ENCODE measurements around the gene C4orf50.

GRCh38 chr4:5955856-5956255 lies 62.4 kb downstream of the C4orf50 start:
- TF ChIP-seq CTCF (conservative IDR thresholded peaks at IDR 0.05; ENCODE audit: low read depth, low read length) = no peak
- no peak for TF ChIP-seq POLR2A (IDR thresholded peaks at IDR 0.05; ENCODE audit: low read depth, low read length)
- no peak for TF ChIP-seq RAD21 (IDR thresholded peaks at IDR 0.05; ENCODE audit: low read length)
- TF ChIP-seq RCOR1 (IDR thresholded peaks at IDR 0.05; ENCODE audit: insufficient replicate concordance, low read length) = no peak
- TF ChIP-seq CEBPB (IDR thresholded peaks at IDR 0.05; ENCODE audit: low read depth, low read length) = no peak
- TF ChIP-seq MAFK (IDR thresholded peaks at IDR 0.05; ENCODE audit: low read depth, low read length) = no peak
- TF ChIP-seq RFX5 (IDR thresholded peaks at IDR 0.05; ENCODE audit: low read depth, low read length) = no peak
- TF ChIP-seq MXI1 (IDR thresholded peaks at IDR 0.05; ENCODE audit: borderline replicate concordance, low read depth, low read length) = no peak
- no peak for TF ChIP-seq USF2 (IDR thresholded peaks at IDR 0.05; ENCODE audit: low read depth, low read length)
- TF ChIP-seq MAZ (IDR thresholded peaks at IDR 0.05; ENCODE audit: borderline replicate concordance, low read depth, low read length) = no peak
- TF ChIP-seq BHLHE40 (IDR thresholded peaks at IDR 0.05; ENCODE audit: low read depth, low read length) = no peak
- TF ChIP-seq SMC3 (IDR thresholded peaks at IDR 0.05; ENCODE audit: low read depth, low read length) = no peak

Measured in IMR-90 (cell line).